Measurements from ENCODE around the gene RHOXF1. TPM values are rescaled to one million over a fixed set of nuclear protein-coding genes. Genes with fewer than 3 reads are reported as not detected.
A peak's percentile ranks its signal among the peaks of the same experiment; 100 is the strongest.
"Not testable (repeated sequence)": the region's sequence is repeated elsewhere in the genome, so short reads cannot be mapped to it uniquely, and the experiment has no call there.

Gene RHOXF1
- total RNA-seq, 4 donors from 2014 or later, result not detected

GRCh38 chrX:120136128-120136527 lies 20.4 kb upstream of the RHOXF1 start:
- H3K27me3 ChIP-seq, result no peaks in the 10 kb centered on the region
- H3K9me3 ChIP-seq, result no peaks in the 10 kb centered on the region
- intact Hi-C loops (cut with DNase I), result no loop called here
- H3K4me3 ChIP-seq, result no peak overlapping the region
- no peaks in the 10 kb centered on the region for H3K4me1 ChIP-seq
- no peak for DNase-seq (ENCODE audit: extremely low spot score)
- TF ChIP-seq POLR2AphosphoS5 (IDR thresholded peaks at IDR 0.05) (no peak), POLR2A (IDR thresholded peaks at IDR 0.05; ENCODE audit: low read depth) (no peak)
- H3K36me3 ChIP-seq, result peaks cover 0 to under 1% (median 0%) of the 10 kb centered on the region in 4 donors
- WGBS, result 64% methylated on average over 6 of the region's 6 CpGs
- no peak overlapping the region for H3K27ac ChIP-seq (replicated peaks in 1 of 4)

- H3K27me3 ChIP-seq; H3K36me3 ChIP-seq; DNase-seq (ENCODE audit: extremely low spot score); H3K4me3 ChIP-seq; H3K4me1 ChIP-seq; H3K27ac ChIP-seq (replicated peaks in 1 of 4); H3K9me3 ChIP-seq: not testable (repeated sequence)
- intact Hi-C loops (cut with DNase I), result loop anchor here (10.0 kb wide), 1 partner anchor 86 kb away; no protein-coding TSS in a partner anchor
- WGBS, result 74% methylated on average over 5 of the region's 5 CpGs
These were observed 12.7 kb upstream of the RHOXF1 start for GRCh38 chrX:120128306-120128846.

- no peak for DNase-seq (ENCODE audit: extremely low spot score)
- WGBS, result 87% methylated on average over 3 of the region's 3 CpGs
- H3K27ac ChIP-seq (replicated peaks in 1 of 4), result no peak overlapping the region
These were observed 9.7 kb upstream of the RHOXF1 start for GRCh38 chrX:120125444-120125843.

GRCh38 chrX:120120223-120120622 lies 4.5 kb upstream of the RHOXF1 start:
- H3K27ac ChIP-seq (replicated peaks in 1 of 4), result no peak overlapping the region
- 73% methylated on average over 12 of the region's 12 CpGs for WGBS
- DNase-seq (ENCODE audit: extremely low spot score), result no peak
- H3K4me3 ChIP-seq, result no peak overlapping the region
- TF ChIP-seq POLR2AphosphoS5 (IDR thresholded peaks at IDR 0.05), result no peak
- no peak for TF ChIP-seq POLR2A (IDR thresholded peaks at IDR 0.05; ENCODE audit: low read depth)
- no peak for TF ChIP-seq EP300 (IDR thresholded peaks at IDR 0.05)
- no peak for TF ChIP-seq CTCF (IDR thresholded peaks at IDR 0.05)
- intact Hi-C loops (cut with DNase I), result loop anchor here (10.0 kb wide), 1 partner anchor 95 kb away; no protein-coding TSS in a partner anchor
- no peaks in the 10 kb centered on the region for H3K27me3 ChIP-seq
- peaks cover 0 to 3% (median 0%) of the 10 kb centered on the region in 4 donors for H3K4me1 ChIP-seq
- no peaks in the 10 kb centered on the region for H3K36me3 ChIP-seq
- no peaks in the 10 kb centered on the region for H3K9me3 ChIP-seq

More at GRCh38 chrX:120125444-120125843, 9.7 kb upstream of the RHOXF1 start:
- intact Hi-C loops (cut with DNase I), result loop anchor here (10.0 kb wide), 1 partner anchor 89 kb away; no protein-coding TSS in a partner anchor
- no peak for TF ChIP-seq CTCF (IDR thresholded peaks at IDR 0.05)
- TF ChIP-seq EP300 (IDR thresholded peaks at IDR 0.05), result no peak
- TF ChIP-seq POLR2AphosphoS5 (IDR thresholded peaks at IDR 0.05), result no peak
- no peak for TF ChIP-seq POLR2A (IDR thresholded peaks at IDR 0.05; ENCODE audit: low read depth)
- no peaks in the 10 kb centered on the region for H3K36me3 ChIP-seq
- no peaks in the 10 kb centered on the region for H3K27me3 ChIP-seq
- peaks cover 0 to 8% (median 0%) of the 10 kb centered on the region in 4 donors for H3K4me1 ChIP-seq
- H3K9me3 ChIP-seq, result no peaks in the 10 kb centered on the region
- H3K4me3 ChIP-seq, result peak overlapping the region in 1 of 4 donors; percentile 3

GRCh38 chrX:120111611-120112010 lies 4.1 kb downstream of the RHOXF1 start:
- Histone ChIP-seq H3K4me3 (no peak overlapping the region), H3K36me3 (no peaks in the 10 kb centered on the region), H3K9me3 (no peaks in the 10 kb centered on the region), H3K27ac (replicated peaks in 1 of 4) (no peak overlapping the region), H3K27me3 (no peaks in the 10 kb centered on the region), H3K4me1 (no peaks in the 10 kb centered on the region)
- intact Hi-C loops (cut with DNase I), result no loop called here
- TF ChIP-seq EP300 (IDR thresholded peaks at IDR 0.05), result no peak
- no peak for TF ChIP-seq CTCF (IDR thresholded peaks at IDR 0.05)
- no peak for DNase-seq (ENCODE audit: extremely low spot score)

GRCh38 chrX:120109378-120109777 lies 6.3 kb downstream of the RHOXF1 start:
- no peak for DNase-seq (ENCODE audit: extremely low spot score)
- H3K9me3 ChIP-seq, result no peaks in the 10 kb centered on the region
- TF ChIP-seq POLR2AphosphoS5 (IDR thresholded peaks at IDR 0.05), result no peak
- TF ChIP-seq EP300 (IDR thresholded peaks at IDR 0.05), result no peak
- TF ChIP-seq CTCF (IDR thresholded peaks at IDR 0.05), result no peak
- no peak for TF ChIP-seq POLR2A (IDR thresholded peaks at IDR 0.05; ENCODE audit: low read depth)
- no peaks in the 10 kb centered on the region for H3K27me3 ChIP-seq
- no peak overlapping the region for H3K27ac ChIP-seq (replicated peaks in 1 of 4)
- no peaks in the 10 kb centered on the region for H3K4me1 ChIP-seq
- intact Hi-C loops (cut with DNase I), result no loop called here
- WGBS, result 88% methylated on average over 1 of the region's 1 CpG
- H3K36me3 ChIP-seq, result no peaks in the 10 kb centered on the region
- H3K4me3 ChIP-seq, result no peak overlapping the region

GRCh38 chrX:120104707-120105106 lies 11.0 kb downstream of the RHOXF1 start:
- 90% methylated on average over 2 of the region's 2 CpGs for WGBS
- H3K4me3 ChIP-seq; H3K4me1 ChIP-seq; H3K27me3 ChIP-seq; DNase-seq (ENCODE audit: extremely low spot score); H3K36me3 ChIP-seq; H3K27ac ChIP-seq (replicated peaks in 1 of 4); intact Hi-C loops (cut with DNase I): not testable (repeated sequence)
- H3K9me3 ChIP-seq, result peaks cover 0 to 21% (median 3%) of the 10 kb centered on the region in 4 donors

GRCh38 chrX:120101057-120101456 lies 14.7 kb downstream of the RHOXF1 start:
- intact Hi-C loops (cut with DNase I); H3K4me3 ChIP-seq; H3K4me1 ChIP-seq; H3K36me3 ChIP-seq; H3K27ac ChIP-seq (replicated peaks in 1 of 4); H3K27me3 ChIP-seq; DNase-seq (ENCODE audit: extremely low spot score): not testable (repeated sequence)
- H3K9me3 ChIP-seq, result peaks cover 0 to 21% (median 3%) of the 10 kb centered on the region in 4 donors
- WGBS, result 75% methylated on average over 2 of the region's 2 CpGs
